ENCODE results near the gene C19orf67. TPM values are rescaled to one million over a fixed set of nuclear protein-coding genes. Genes with fewer than 3 reads are reported as not detected.

The C19orf67 gene
- total RNA-seq, 4 donors from 2014 or later: not detected

- Histone ChIP-seq H3K4me1 (peaks cover 0 to 8% (median 6%) of the 10 kb centered on the region in 4 donors), H3K9me3 (peaks cover 0 to 11% (median 3%) of the 10 kb centered on the region in 4 donors), H3K36me3 (peaks cover 0 to 71% (median 9%) of the 10 kb centered on the region in 3 donors), H3K4me3 (no peak overlapping the region), H3K27ac (no peak overlapping the region), H3K27me3 (no peaks in the 10 kb centered on the region)
- no peak for DNase-seq (ENCODE audit: low spot score in 2 of 2)
- TF ChIP-seq CTCF (IDR thresholded peaks at IDR 0.05) (no peak), EP300 (IDR thresholded peaks at IDR 0.05) (no peak), POLR2A (IDR thresholded peaks at IDR 0.05) (no peak)
- WGBS, 2 donors: 92 to 97% methylated on average over 8 to 11 of the region's 11 CpGs
These were observed 10.8 kb upstream of the C19orf67 start for GRCh38 chr19:14096272-14096992.

- DNase-seq (ENCODE audit: low spot score in 2 of 2): no peak
- H3K27me3 ChIP-seq: no peaks in the 10 kb centered on the region
- H3K9me3 ChIP-seq: peaks cover 0 to 11% (median 3%) of the 10 kb centered on the region in 4 donors
- peaks cover 0 to 55% (median 0%) of the 10 kb centered on the region in 3 donors for H3K36me3 ChIP-seq
- TF ChIP-seq CTCF (IDR thresholded peaks at IDR 0.05) (no peak), POLR2A (IDR thresholded peaks at IDR 0.05) (no peak), EP300 (IDR thresholded peaks at IDR 0.05) (no peak)
- no peak overlapping the region for H3K27ac ChIP-seq
- peaks cover 0 to 10% (median 6%) of the 10 kb centered on the region in 4 donors for H3K4me1 ChIP-seq
- H3K4me3 ChIP-seq: no peak overlapping the region
- 55 to 63% methylated on average over 7 of the region's 7 CpGs for WGBS, 2 donors
These were observed 9.3 kb upstream of the C19orf67 start for GRCh38 chr19:14094854-14095253.

DNA sequence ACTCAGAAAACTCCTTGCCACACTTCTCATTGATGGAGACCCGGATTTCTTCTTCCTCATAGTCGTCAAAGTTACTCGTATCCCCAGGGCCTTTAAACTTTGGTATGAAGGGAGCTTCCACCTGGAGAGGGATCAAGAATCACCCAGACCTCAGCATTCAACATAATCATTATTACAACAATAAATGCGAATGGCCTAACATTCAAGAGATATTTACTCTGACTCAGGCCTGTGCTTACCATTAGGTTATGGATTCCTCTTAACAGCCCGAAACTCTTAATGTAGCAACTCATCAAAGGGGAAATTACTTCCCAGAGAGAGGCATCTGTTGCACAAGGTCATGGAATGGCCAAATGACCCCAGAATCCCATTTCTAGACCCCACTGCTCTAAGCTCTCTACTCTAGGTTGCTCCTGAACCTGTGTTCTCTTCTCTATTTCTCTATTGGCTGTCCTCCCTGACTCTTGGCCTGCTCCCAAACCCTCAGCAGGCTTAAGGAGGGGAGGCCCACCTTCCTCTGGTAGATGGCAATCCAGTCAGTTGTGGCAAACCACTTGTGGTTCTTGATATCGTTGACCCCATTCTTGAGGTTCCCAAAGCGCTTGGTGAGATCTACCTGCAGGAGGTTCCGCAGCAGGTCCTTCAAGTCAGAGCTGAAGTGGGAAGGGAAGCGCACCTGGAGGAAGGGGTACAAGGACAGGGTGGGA is 7.7 kb upstream of the C19orf67 start:
- Histone ChIP-seq H3K27me3 (no peaks in the 10 kb centered on the region), H3K27ac (no peak overlapping the region), H3K4me3 (no peak overlapping the region), H3K36me3 (peaks cover 0 to 49% (median 0%) of the 10 kb centered on the region in 3 donors), H3K9me3 (peaks cover 0 to 11% (median 3%) of the 10 kb centered on the region in 4 donors), H3K4me1 (peaks cover 0 to 18% (median 6%) of the 10 kb centered on the region in 4 donors)
- no peak for TF ChIP-seq CTCF (IDR thresholded peaks at IDR 0.05)
- no peak for TF ChIP-seq EP300 (IDR thresholded peaks at IDR 0.05)
- no peak for TF ChIP-seq POLR2A (IDR thresholded peaks at IDR 0.05)
- no peak for DNase-seq (ENCODE audit: low spot score in 2 of 2)
- WGBS, 2 donors: 94 to 97% methylated on average over 9 of the region's 9 CpGs

DNA sequence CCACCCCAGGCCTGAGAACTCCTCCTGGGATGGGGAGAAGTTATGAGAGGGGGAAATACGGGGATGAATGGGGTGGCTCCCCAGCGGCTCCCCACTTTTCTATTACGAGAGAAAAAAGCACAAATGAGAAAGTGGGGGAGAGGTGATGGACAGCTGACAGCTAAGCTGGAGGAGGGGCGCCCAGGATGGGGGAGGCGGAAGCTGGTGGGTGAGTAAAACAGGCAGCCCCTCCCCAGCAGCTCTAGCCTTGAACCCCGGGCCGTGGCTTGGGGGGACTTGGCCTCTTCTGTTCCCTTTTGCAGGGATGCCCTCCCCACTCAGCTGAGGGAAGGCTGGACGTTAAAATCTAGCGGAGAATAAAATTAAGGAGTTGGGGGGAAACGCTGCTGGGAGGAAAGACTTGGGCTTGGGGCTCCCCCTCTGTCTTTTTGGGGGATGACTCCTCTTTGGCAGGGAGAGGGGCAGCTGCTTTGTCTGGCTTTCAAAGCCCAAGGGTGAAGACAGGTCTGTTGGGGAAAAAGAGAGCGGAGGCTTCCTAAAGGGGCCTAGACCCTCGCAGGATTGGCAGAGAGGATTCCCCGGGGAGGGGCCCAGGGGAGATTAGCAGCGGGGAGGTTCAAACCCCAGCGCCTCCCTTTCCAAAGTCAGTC is 6.4 kb upstream of the C19orf67 start:
- peaks cover 0 to 22% (median 6%) of the 10 kb centered on the region in 4 donors for H3K4me1 ChIP-seq
- no peak for TF ChIP-seq POLR2A (IDR thresholded peaks at IDR 0.05)
- no peak for TF ChIP-seq CTCF (IDR thresholded peaks at IDR 0.05)
- no peak for TF ChIP-seq EP300 (IDR thresholded peaks at IDR 0.05)
- DNase-seq (ENCODE audit: low spot score in 2 of 2): no peak
- H3K4me3 ChIP-seq: peak overlapping the region; percentile 53 to 95 (median 78)
- H3K9me3 ChIP-seq: peaks cover 0 to 11% (median 3%) of the 10 kb centered on the region in 4 donors
- H3K27ac ChIP-seq: peak overlapping the region; percentile 87 to 95 (median 92)
- WGBS, 2 donors: 14 to 18% methylated on average over 15 of the region's 15 CpGs
- H3K27me3 ChIP-seq: no peaks in the 10 kb centered on the region
- H3K36me3 ChIP-seq: peaks cover 0 to 49% (median 0%) of the 10 kb centered on the region in 3 donors

Data from tibial nerve (tissue), 4 donors.